GM18868 (cell line): ENCODE measurements around the gene BTG4.

Experiments used
- ATAC-seq: cut with Tn5 transposase; IDR thresholded peaks from one replicate; pipeline ENCODE4 v1.9.1; 2021; ENCODE audit warnings: mild to moderate bottlenecking, moderate library complexity; ENCODE audit not compliant: unreplicated experiment

The BTG4 gene

DNA sequence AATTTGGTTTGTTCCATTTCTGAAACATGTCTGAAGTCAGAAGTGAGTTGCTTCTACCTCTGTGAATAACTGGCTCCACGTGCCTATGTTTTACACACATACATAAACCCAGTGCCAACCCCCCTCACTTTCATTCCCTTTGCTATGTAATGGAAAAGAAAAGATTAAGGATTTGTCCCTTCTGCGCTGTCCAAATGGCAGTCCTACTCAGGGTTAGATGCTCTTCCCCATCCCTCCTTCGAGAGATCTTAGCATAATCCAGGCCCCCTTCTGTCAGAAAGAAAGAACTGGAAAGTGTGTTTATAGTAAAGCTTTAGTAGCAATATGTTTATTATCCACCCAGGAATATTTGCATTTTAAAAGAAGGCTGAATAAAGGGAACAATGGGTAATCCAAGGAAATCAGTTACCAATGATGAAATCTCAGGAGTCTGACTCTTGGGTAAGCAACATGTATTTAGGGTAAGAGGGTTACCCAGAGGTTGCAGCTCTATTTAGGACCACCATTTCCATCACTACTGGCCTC is 25.2 kb upstream of the BTG4 start:
- no peak for ATAC-seq

DNA sequence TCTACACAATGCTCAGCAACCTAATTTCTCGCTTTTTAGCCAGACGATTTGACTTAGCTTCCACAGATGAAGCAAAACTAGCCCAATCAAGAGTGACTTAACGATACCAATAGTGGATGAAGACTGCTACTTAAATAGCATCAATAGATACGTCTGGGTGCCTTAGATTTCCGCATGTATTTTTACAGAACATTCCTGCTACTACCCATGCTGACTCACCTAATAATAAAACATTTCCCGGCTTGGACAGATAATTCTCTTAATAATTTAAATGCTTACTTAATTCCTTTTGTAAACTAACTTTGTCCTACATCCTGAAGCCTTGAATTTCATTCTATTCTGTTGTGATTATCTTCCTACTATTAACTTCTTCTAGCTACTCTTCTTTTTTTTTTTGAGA is 23.1 kb upstream of the BTG4 start:
- ATAC-seq = no peak

DNA sequence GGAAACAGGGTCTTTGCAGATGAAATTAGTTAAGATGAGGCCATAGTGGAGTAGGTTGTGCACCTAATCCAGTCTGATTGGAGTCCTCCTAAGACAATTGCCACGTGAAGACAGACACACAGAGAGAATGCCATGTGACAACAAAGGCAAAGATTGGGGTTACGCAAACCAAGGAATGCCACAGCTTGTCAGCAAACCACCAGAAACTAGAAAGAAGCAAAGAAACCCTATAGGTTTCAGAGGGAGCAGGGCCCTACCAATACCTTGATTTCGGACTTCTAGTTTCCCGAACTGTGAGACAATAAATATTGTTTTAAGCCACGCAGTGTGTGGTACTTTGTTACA is 20.2 kb upstream of the BTG4 start:
- peak; percentile 7 for ATAC-seq

DNA sequence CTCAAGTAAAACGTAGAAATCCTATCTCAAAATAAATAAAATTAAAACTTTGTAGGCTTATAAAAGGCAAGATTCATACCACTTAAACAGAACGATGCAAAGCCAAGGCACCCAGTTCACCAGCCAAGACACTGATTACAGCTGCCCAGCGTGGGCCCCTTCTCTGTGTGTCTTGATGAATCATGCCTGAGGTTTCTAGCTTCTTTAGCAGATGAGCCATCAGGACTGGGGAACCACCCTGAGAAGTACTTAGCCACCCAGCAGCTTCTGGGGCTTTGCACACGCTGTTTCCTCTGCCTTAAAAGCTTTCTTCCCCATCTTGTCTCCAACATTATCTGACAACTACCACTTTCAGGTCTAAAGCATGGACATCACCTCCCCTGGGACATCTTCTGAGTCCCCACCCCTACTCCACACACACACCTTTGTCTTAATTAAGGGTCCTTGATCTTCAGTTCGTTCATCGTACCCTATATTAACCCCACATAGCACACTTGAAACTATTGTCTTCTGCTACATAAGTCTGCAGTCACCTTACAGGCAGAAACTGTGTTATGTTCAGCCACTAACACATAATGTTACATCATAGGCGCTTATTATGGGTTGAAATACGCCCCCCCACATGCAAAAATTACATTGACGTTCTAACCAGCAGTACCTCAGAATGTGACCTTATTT is 19.6 kb upstream of the BTG4 start:
- peak; percentile 98 for ATAC-seq

DNA sequence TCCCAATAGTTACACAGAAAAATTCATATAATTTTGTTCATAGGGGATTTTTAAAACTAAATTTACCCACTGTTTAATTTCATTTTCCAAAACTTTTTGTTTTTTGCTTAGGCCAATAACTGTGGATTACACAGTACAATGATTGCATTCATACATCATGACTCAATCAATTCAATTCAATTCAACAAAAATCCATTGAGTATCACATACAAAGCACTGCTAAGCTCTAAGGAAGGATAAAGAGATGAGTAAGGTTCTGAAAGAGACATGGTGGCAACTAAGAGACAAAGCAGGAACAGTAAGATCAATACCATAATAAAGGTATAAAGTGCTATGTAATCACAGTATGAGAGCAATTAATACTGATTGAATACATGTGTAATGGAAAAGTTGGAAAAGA is 18.9 kb upstream of the BTG4 start:
- ATAC-seq = no peak

DNA sequence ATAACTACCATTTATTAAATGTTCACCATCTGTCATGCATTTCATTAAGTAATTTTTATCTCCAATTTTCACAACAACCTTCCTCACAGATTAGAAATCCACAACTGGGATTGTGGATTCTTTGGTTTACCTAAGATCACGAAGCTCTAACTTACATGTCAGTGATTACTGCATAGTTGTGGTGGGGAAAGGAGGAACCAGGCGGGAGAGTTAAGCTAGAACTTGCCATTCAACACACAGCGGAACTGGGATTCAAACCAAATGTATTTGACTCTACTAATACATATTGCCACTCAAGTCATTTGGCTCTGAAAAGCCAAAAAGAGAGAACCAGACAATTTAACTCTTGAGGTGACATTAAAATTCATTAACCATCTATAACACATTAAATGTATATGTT is 17.9 kb upstream of the BTG4 start:
- no peak for ATAC-seq

DNA sequence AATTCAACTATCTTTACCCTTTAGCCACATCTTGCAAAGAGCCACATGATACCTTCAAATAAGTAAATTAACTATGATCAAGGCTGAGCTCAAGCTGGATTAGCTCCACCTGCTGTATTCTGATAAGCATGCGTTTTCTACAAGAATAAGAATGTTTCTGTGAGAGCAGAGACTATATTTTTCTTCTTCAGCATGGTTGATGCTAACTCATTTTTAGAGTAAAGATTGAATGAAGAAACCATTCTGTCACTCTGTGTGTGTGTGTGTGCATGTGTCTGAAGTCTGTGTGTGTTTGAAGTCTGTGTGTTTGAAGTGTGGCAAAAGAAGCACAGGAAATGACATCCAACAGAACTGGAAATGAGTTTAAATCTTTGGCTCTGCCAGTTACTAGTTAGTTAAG is 16.4 kb upstream of the BTG4 start:
- ATAC-seq = no peak

DNA sequence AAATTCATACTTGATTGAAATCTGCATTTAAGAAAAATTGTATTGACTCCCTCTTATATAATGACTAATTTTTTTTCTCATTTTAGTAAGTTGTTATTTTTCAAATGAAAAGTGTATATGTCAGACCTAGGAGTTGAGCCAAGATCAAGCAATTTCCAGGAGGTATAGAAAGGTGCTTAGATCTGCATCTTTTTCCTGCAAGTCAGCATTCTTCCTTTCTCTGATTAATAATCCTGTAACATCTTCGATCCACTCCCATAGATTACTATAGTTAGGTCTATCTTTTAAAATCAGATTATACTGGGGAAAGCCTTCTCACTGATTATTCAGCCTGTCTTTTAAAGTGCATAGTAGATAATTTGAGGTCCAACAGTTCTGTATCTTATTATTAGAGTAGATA is 15.1 kb upstream of the BTG4 start:
- ATAC-seq = no peak

DNA sequence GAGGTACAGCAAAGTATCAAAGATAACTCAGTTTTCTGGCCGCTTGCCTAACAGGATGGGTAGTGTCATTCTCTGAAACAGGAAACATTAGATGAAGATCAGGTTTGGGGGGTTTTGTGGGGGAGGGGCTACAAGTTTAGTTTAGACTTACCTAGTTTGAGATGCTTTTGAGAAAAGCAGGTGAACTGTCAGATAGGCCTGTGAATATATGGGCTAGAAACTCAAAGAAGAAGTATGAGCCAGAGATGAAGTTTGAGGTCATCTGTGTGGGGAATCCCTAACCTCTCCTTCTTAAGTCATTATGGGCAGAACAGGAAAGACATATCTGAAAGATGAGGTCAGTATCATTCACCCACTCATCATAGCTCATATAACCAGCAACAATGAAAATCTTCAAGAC is 14.3 kb upstream of the BTG4 start:
- ATAC-seq = peak; percentile 88

DNA sequence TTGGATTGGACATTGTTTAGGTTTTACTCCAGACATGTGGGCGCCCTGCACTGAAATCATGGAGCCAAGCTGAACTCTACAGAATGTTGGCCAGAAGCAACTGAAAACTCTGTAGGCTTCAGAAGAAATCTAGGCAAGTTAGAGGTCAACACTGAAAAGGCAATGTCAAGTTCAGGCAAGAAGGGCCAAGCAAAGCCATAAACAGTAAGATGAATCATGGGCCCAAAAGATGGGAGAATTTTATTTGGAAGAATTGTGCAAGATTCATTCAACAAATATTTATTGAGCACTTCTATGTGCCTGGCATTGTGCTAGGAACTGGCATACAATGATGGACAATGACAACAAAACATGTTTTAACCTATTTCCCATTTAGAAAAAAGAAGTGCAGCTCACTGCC is 13.3 kb upstream of the BTG4 start:
- no peak for ATAC-seq

DNA sequence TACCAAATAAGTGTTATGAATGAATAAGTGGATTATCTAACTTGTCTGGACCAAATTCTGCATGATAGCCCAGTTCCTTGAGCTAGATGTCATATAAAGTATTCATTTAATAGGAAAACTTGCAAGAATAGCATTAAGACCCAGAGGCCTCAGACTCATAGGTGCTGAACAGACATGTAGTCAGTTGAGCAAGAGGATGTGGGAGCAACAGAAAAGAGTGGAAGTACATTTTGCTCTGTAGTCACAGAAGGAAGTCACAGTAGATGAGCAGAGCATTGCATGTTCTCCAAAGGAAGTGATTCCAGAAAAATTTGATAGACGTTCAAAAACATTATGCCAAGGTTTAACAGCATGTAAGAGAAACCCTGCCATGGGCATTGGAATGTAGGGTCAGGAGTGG is 11.9 kb upstream of the BTG4 start:
- ATAC-seq = no peak

DNA sequence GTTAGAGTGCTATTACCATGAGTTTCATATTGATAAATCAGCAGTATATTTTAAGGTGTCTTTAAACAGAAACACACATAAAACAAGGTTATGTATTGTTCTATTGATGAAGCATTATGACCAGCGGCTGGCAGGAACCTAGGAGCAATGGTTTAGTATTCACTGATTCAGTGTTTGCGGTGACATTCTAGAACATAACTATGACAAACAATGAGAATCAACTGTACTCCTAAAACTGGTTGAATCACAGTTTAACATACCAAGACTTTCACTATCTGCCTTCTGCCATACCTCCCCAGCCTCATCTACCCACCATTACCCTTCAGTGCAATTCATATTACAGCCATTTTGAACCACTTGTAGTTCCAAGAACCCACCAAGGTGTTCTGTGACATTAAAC is 11.2 kb upstream of the BTG4 start:
- ATAC-seq = no peak

DNA sequence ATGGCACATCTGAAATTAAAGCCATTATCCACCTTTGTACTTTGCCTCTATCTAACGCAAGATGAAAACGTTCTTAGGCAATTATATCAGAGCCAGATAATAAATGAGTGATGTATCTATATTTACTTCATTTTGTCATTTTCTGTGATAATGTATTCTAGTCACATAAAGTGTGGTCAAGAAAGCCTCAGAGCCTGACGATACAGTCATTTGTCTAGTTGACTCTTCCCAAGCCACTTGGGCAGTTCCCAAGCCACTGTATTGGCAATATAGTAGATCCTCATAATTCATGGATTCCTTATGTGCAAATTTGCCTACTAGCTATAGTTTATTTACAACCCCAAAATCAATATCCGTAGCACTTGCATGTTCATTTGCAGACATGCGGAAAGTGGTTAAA is 10.2 kb upstream of the BTG4 start:
- no peak for ATAC-seq

DNA sequence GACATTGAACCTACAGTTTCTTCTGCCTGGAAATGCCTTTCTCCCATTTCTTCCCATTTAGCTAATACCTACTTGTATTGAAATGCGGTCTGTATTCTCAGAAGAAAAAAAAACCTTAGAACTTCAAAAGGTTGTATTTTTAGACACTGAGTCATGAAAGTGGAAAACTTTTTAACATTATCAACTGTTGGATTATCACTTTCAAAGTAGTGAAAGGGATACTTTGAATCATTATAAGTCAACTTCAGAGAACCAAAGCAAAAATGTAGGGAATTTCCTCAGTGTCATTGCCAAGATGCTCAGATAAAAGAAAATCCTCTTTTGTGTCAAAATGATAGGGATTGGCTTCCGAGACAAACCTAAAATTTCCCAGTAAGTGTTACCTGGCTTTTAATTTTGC is 8.9 kb upstream of the BTG4 start:
- no peak for ATAC-seq

DNA sequence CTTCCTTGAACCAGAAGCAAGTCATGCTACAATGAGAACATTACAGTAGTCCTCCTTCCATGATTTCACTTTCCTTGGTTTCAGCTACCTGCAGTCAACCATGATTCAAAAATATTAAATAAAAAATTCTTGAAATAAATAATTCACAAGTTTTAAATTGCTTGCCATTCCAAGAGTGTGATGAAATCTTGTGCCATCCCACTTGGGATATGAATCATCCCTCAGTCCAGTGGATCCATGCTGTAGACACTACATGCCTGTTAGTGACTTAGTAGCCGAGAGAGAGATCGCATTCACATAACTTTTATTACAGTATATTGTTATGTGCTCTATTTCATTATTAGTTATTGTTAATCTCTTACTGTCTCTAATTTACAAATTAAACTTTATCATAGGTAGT is 8.4 kb upstream of the BTG4 start:
- no peak for ATAC-seq

DNA sequence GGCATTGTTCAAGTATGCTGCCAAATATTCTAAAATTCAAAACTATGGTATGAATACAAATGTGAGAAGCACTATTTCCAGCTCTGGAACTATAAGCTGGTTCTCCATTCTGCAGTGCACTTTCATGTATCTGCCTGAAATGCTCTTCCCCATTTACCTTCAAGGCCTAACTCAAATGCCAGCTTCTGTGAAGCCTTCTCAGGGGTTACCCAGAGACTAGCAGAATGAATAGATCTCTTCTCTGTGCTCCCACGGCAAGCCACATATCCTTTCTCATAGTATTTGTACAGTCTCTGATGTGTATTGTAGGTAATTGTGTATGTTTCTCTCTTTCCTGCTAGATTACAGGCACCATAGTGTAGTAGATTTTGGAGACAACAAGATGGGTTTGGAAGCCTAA is 6.5 kb upstream of the BTG4 start:
- ATAC-seq = no peak

DNA sequence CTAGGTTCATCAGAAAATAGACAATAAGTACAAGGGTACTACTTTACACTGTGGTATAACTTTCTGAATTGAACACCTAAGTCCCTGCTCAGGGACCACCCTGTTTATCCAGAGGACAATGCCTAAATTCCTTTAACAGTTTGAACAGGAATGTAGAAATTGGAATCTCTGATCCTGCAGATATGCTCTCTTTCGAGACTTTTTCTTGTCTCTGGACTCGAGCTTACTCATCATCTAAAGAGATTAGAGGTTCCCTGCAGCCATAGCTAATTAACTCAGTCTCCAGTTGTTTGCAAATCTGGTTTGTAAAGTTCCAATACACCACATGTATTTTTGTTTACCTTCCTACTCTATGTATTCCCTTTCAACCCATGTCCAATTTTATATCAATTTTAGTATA is 3.4 kb upstream of the BTG4 start:
- no peak for ATAC-seq

DNA sequence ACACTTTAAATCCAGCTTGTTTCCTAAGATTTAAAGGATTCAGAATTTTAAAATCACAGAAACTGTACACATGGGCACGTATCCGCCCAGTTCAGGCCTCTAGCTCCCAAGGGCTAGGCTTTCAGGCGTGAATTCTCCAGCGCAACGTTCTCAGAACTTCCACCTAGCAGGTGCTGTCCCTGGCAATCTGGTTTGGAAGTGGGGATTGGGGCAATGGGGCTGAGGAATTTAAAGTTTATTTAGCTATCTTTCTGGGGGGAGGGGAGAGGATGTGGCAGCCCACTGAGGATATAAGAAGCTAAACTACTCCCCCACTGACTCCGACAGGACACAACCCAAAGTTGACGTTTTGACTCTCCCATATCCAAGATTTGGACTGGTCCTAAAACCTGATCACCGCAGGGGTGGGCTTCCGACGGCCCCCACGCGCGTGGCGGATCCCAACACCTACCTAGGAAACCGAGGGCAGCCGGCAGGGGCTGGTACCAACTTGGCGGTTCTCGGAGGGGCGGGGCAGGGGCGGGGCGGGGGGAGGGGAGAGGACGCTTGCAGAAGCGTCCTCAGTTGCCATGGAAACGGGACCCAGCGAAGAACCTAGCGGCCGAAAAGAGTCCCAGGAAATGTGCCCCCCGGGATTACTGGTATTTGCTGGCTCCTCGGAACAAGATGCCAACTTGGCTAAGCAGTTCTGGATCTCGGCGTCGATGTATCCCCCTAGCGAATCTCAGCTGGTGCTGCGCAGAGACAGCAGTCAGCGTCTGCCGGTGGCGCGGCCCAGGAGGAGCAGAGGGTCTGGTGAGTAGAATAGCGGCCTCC is 2.2 kb upstream of the BTG4 start, which contains the start of gene HOATZ:
TSS of gene HOATZ (plus strand) at position 563 of the 816 bp plus-strand sequence. CDS start at position 570, 7 bp downstream.
- ATAC-seq = no peak

DNA sequence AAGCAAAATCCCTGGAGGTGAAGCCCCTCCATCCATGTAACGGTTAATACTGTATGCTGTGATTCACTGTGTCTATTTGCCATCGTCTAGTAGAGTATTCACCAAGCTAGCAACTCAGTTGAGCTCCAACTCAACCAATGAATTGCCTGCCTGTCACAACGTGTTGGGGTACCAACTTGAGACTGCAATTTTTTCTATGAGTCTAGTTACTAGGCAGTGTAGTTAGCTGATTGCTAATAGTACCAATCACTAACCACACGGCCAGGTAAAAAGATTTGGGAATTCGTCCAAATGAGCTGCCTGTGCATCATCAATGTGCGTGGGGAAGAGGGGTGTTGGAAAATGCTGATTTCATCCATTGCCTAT is 1.0 kb upstream of the BTG4 start:
- ATAC-seq = peak; percentile 8

DNA sequence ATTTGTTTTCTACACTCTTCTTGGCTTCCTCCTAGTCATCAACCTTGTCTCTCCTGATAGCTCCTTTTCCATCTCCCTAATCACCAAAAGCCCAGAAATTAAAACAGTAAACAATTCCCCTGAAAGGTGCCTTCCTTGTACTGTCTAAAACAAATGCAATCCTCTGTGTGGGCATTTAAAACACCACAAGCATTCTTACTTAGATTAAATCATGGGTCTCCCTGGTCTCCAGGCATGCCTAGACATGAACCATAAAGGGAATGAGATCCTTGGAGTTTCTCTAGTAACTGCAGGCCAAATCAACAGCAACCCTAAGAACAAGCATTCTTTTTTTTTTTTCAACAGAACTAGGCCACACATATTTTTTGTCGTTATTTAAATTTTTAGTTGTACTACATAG is 1.9 kb downstream of the BTG4 start:
- ATAC-seq = no peak

DNA sequence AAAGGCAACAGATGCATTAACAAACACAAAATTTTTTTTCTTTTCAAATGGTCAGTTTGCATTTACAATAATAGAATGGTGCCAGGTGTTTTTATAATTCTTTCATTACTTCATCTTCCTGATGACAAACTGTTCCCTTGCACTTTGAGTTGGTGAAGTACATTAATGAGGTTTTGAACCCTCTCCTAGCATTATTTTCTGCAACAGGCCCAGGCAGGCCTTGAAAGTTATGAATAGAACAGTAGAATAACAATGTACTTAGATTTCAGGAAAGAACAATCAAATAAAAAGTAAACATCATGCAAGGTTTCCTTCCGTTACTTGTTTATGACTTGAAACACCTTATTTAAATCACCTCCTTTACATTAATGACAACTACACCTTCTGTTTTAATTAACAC is 9.6 kb downstream of the BTG4 start:
- ATAC-seq = no peak

DNA sequence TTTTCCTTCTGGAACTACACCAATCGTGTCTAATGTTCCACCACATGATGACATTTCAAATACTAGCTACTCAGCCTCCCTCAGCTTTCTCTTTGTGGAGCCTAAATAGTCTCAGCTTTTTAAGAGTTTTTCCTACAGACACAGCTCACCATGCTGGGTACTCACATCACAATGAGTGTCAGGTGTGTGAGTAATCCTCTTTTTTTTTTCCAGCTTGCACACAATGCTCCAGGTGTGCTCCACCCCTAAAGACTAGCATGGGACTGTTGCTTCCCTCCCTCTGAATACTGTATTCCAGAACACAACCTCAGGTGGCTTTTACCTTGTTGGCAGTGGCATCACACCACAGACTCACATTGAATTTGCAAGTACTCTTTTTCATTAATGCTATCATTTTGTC is 11.7 kb downstream of the BTG4 start:
- ATAC-seq = no peak

DNA sequence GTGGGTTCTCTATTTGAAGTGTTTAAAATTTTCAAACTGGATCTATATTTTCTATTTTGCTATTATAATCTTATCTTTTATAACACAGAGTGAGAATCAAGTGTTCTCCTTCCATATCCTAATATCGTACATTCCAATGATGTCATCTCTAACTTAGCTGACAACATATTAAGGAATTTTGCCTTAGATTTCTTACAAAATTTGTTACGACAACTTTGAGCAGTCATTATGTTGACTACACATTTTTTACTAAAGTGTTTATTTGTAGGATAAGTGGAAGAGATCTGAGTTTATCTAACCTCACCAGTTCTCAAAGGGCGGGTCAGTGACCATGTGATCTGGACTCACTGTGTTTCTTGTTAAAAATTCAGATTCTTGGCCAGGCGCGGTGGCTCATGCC is 12.7 kb downstream of the BTG4 start:
- no peak for ATAC-seq
